ENCODE data around the gene THSD7B. TPM values are rescaled to one million over a fixed set of nuclear protein-coding genes. Genes with fewer than 3 reads are reported as not detected.

Gene THSD7B
- total and polyA plus RNA-seq, 2 of the 8 experiments (the other 6 are each of a cell fraction or from before 2014, with no cell fraction given), result 0.60 to 2.9 TPM

- FAIRE-seq (no peak), DNase-seq (ENCODE audit: low read depth in 1 of 2, low spot score in 2 of 2) (no peak)
- Histone ChIP-seq H3K27me3 (replicated peaks in 1 of 4; ENCODE audit: control insufficient read depth in 3 of 4, extremely low read depth in 1 of 4, insufficient read depth in 3 of 4, low read length in 3 of 4) (no peaks in the 10 kb centered on the region), H3K14ac (ENCODE audit: insufficient read length) (no peak overlapping the region), H3K36me3 (ENCODE audit: control insufficient read depth in 2 of 4, insufficient read depth in 4 of 4, low read length in 3 of 4) (no peaks in the 10 kb centered on the region), H3K23me2 (ENCODE audit: low read depth, low read length) (no peaks in the 10 kb centered on the region), H3K4ac (replicated peaks; ENCODE audit: insufficient read length, low read depth, low read length) (no peak overlapping the region), H4K20me1 (replicated peaks in 1 of 2; ENCODE audit: control insufficient read depth in 1 of 2, insufficient read depth in 2 of 2, low read length in 2 of 2) (no peaks in the 10 kb centered on the region), H3K23ac (ENCODE audit: insufficient read length) (no peak overlapping the region), H2AK5ac (ENCODE audit: low read depth, low read length) (no peak overlapping the region), H4K8ac (ENCODE audit: extremely low read depth, insufficient read depth, low read length) (no peak overlapping the region), H3K79me1 (ENCODE audit: low read depth, low read length) (no peaks in the 10 kb centered on the region), H2BK120ac (replicated peaks; ENCODE audit: low read depth, low read length) (no peak overlapping the region), H3K4me2 (ENCODE audit: insufficient read depth in 1 of 2, low read depth in 2 of 2, low read length in 2 of 2) (no peak overlapping the region), H3K27ac (ENCODE audit: low read depth, low read length) (no peak overlapping the region), H3K4me1 (replicated peaks in 1 of 4; ENCODE audit: control insufficient read depth in 3 of 4, insufficient read depth in 4 of 4, low read length in 3 of 4) (no peaks in the 10 kb centered on the region), H2AFZ (ENCODE audit: low read length) (no peak overlapping the region), H2BK5ac (ENCODE audit: low read depth, low read length) (no peak overlapping the region), H2BK20ac (ENCODE audit: low read length) (no peak overlapping the region), H2BK15ac (ENCODE audit: low read length) (no peak overlapping the region), H3K9ac (replicated peaks in 1 of 4; ENCODE audit: extremely low read depth in 1 of 4, low read depth in 3 of 4, low read length in 3 of 4) (no peak overlapping the region), H3K18ac (ENCODE audit: extremely low read depth, low read length) (no peak overlapping the region), H4K91ac (replicated peaks; ENCODE audit: insufficient read length, low read length) (no peak overlapping the region), H3K56ac (replicated peaks; ENCODE audit: insufficient read length, low read depth, low read length) (no peak overlapping the region), H3K4me3 (ENCODE audit: extremely low read depth in 1 of 4, insufficient read depth in 2 of 4, low read depth in 3 of 4, low read length in 4 of 4) (no peak overlapping the region), H4K5ac (ENCODE audit: insufficient read length, low read depth, low read length) (no peak overlapping the region), H2BK12ac (ENCODE audit: low read depth, low read length) (no peak overlapping the region), H3K79me2 (ENCODE audit: control insufficient read depth in 1 of 2, insufficient read depth in 2 of 2, low read length in 2 of 2) (no peaks in the 10 kb centered on the region), H3K9me3 (ENCODE audit: insufficient read depth in 2 of 2, low read depth in 1 of 2, low read length in 1 of 2) (peaks cover 0 to 4% of the 10 kb centered on the region in 2 experiments; a peak in 2 of 4 replicates)
- TF ChIP-seq TBP (IDR thresholded peaks at IDR 0.05; ENCODE audit: low read depth, low read length) (no peak), CTBP2 (IDR thresholded peaks at IDR 0.05; ENCODE audit: borderline replicate concordance, insufficient read depth, insufficient read length, low read length) (no peak), RAD21 (IDR thresholded peaks at IDR 0.05 in 1 of 2, conservative IDR thresholded peaks at IDR 0.05 in 1 of 2; ENCODE audit: low read depth in 2 of 2, low read length in 2 of 2) (no peak)
- CTCF ChIA-PET (ENCODE audit: partially characterized antibody), result interaction anchor here (0.6 to 1.0 kb wide), 2 partner anchors 10 to 131 kb away, joined by 3 read pairs; no protein-coding TSS in a partner anchor
- WGBS, 2 experiments (ENCODE audit: extremely low coverage in 1 of 2, insufficient coverage in 1 of 2, insufficient read length in 1 of 2, insufficient replicate concordance in 2 of 2, low coverage in 1 of 2, low lambda C conversion rate in 2 of 2, missing lambda C conversion rate in 1 of 2), result 84% methylated on average over 15 of the region's 15 CpGs; no CpG with 5 or more reads in 1 of the 2 experiments
- POLR2A ChIA-PET (ENCODE audit: partially characterized antibody), result interaction anchor here (0.6 kb wide), 1 partner anchor 275 kb away, joined by 3 read pairs; no protein-coding TSS in a partner anchor
These were observed 941.7 kb downstream of the THSD7B start for GRCh38 chr2:137706786-137707613.
